HepG2 (cell line): Measurements from ENCODE around the gene TSGA10IP. TPM values are rescaled to one million over a fixed set of nuclear protein-coding genes. Genes with fewer than 3 reads are reported as not detected.

Source experiments
- DDIT3 ChIP-seq: sonication (generic); formaldehyde crosslinking; IDR thresholded peaks from 2 replicates; pipeline ENCODE4 v1.4.0; 2020; ENCODE audit warnings: mild to moderate bottlenecking, missing genetic modification reagents
- GFI1 ChIP-seq: sonication (generic); formaldehyde crosslinking; IDR thresholded peaks from 2 replicates; pipeline ENCODE4 v1.5.0; 2020; ENCODE audit warnings: missing genetic modification reagents, mild to moderate bottlenecking, borderline replicate concordance
- GMEB2 ChIP-seq: IDR thresholded peaks from 2 replicates; pipeline ENCODE4 v1.6.1; 2016; ENCODE audit warnings: missing biosample characterization, missing genetic modification reagents, low read depth
- HINFP ChIP-seq: sonication (generic); formaldehyde crosslinking; IDR thresholded peaks from 2 replicates; pipeline ENCODE4 v1.4.0; 2020; ENCODE audit warnings: low read depth, mild to moderate bottlenecking, missing genetic modification reagents
- HNF1A ChIP-seq, 2 experiments: sonication (generic) in 1 of 2; formaldehyde crosslinking in 1 of 2; IDR thresholded peaks; 2 replicates each; pipeline versions ENCODE4 v1.4.0 to v1.6.1; 2016 to 2020; ENCODE audit warnings: borderline replicate concordance in 1 of 2, low read depth in 1 of 2, mild to moderate bottlenecking in 1 of 2, missing genetic modification reagents in 1 of 2
- HNRNPH1 ChIP-seq: fragments of 200-400 bp; formaldehyde crosslinking; optimal IDR thresholded peaks from 2 replicates; pipeline ENCODE3; 2017; ENCODE audit warnings: mild to moderate bottlenecking, low read depth, low read length
- HNRNPL ChIP-seq: fragments of 200-400 bp; formaldehyde crosslinking; IDR thresholded peaks from 2 replicates; pipeline ENCODE4 v1.6.1; 2017; ENCODE audit warnings: mild to moderate bottlenecking, low read depth, low read length
- PHF21A ChIP-seq: sonication (generic); formaldehyde crosslinking; IDR thresholded peaks from 2 replicates; pipeline ENCODE4 v1.5.0; 2020; ENCODE audit warnings: mild to moderate bottlenecking, missing genetic modification reagents
- SP1 ChIP-seq, 2 experiments: fragments of 450-650 bp in 1 of 2; sonication (generic) in 1 of 2; formaldehyde crosslinking in 1 of 2; IDR thresholded peaks; 2 replicates each; pipeline versions ENCODE4 v1.4.0 to v1.6.1; 2016 to 2020; ENCODE audit warnings: missing genetic modification reagents in 1 of 2
- YY1 ChIP-seq: IDR thresholded peaks from 2 replicates; pipeline ENCODE4 v1.6.1; 2011; ENCODE audit warnings: low read length, low read depth, moderate library complexity, mild to moderate bottlenecking; ENCODE audit not compliant: insufficient read depth, insufficient replicate concordance
- ZBTB2 ChIP-seq: sonication (generic); formaldehyde crosslinking; IDR thresholded peaks from 2 replicates; pipeline ENCODE4 v1.8.0; 2022; ENCODE audit warnings: low read depth, missing genetic modification reagents
- ZBTB33 ChIP-seq: sonication (generic); formaldehyde crosslinking; IDR thresholded peaks from 2 replicates; pipeline ENCODE4 v1.4.0; 2020; ENCODE audit warnings: missing genetic modification reagents
- ZMYM4 ChIP-seq: sonication (generic); formaldehyde crosslinking; IDR thresholded peaks from 2 replicates; pipeline ENCODE4 v1.8.1; 2023; ENCODE audit warnings: mild to moderate bottlenecking, missing genetic modification reagents
- ZNF326 ChIP-seq: sonication (generic); formaldehyde crosslinking; IDR thresholded peaks from 2 replicates; pipeline ENCODE4 v1.4.0; 2020; ENCODE audit warnings: missing genetic modification reagents, borderline replicate concordance
- ZNF510 ChIP-seq: sonication (generic); formaldehyde crosslinking; IDR thresholded peaks from 2 replicates; pipeline ENCODE4 v1.4.0; 2020; ENCODE audit warnings: low read depth, mild to moderate bottlenecking, missing genetic modification reagents
- ZNF879 ChIP-seq: sonication (generic); formaldehyde crosslinking; IDR thresholded peaks from 2 replicates; pipeline ENCODE4 v1.8.1; 2023; ENCODE audit warnings: missing genetic modification reagents
- polyA plus RNA-seq, 8 experiments: library from polyadenylated mRNA; depleted of rRNA in 3 of 8; stranded (reverse) in 7 of 8; unstranded in 1 of 8; fragments of >200 nt; fragmentation: Illumina TruSeq in 4 of 8; extraction: Trizol in 4 of 8; gene quantifications; 2 replicates each; pipeline versions ENCODE4 v1.2.1 to v1.2.3, GENCODE V29; 2011 to 2016; ENCODE audit warnings: low read depth in 4 of 8, missing spikeins in 1 of 8, mixed read lengths in 1 of 8; ENCODE audit not compliant: insufficient read depth in 1 of 8
- total RNA-seq, 5 experiments: library from RNA; depleted of rRNA; stranded (reverse); fragments of >200 nt; fragmentation: Illumina TruSeq; extraction: Trizol; gene quantifications; 2 replicates each; pipeline ENCODE4 v1.2.3, GENCODE V29; 2016; ENCODE audit warnings: low read depth in 1 of 5

Gene TSGA10IP
- total and polyA plus RNA-seq, 2 of the 13 experiments (the other 11 are each of a cell fraction or from before 2014, with no cell fraction given): not detected

GRCh38 chr11:66001942-66002647 is 56.8 kb downstream of the TSGA10IP start, which contains the start of the genes BANF1 and EIF1AD (continued):
- TF ChIP-seq GFI1 (CRISPR knock-in tag): no peak
- TF ChIP-seq GMEB2 (CRISPR knock-in tag): peak; percentile 61
- TF ChIP-seq ZNF879 (CRISPR knock-in tag): no peak
- TF ChIP-seq HNRNPH1: no peak
- TF ChIP-seq HNRNPL: no peak
- peak; percentile 73; the same call in 1 of the 2 replicates for TF ChIP-seq ZMYM4 (CRISPR knock-in tag)
- TF ChIP-seq SP1 (IDR thresholded peaks at IDR 0.05): no peak
- peak; percentile 93 for TF ChIP-seq SP1 (CRISPR knock-in tag; IDR thresholded peaks at IDR 0.05)
- no peak for TF ChIP-seq DDIT3 (CRISPR knock-in tag)
- TF ChIP-seq ZNF510 (CRISPR knock-in tag): peak; percentile 96
- no peak for TF ChIP-seq ZNF326 (CRISPR knock-in tag)
- TF ChIP-seq ZBTB33 (CRISPR knock-in tag): peak; percentile 61
- TF ChIP-seq PHF21A (CRISPR knock-in tag): peak; percentile 93
- TF ChIP-seq HINFP (CRISPR knock-in tag): peak; percentile 75; the same call in 1 of the 2 replicates
- peak; percentile 57; the same call in 1 of the 2 replicates for TF ChIP-seq HNF1A (IDR thresholded peaks at IDR 0.05; ENCODE audit: low read depth)
- TF ChIP-seq HNF1A (CRISPR knock-in tag; IDR thresholded peaks at IDR 0.05; ENCODE audit: borderline replicate concordance): peak; percentile 77; the same call in 1 of the 2 replicates
- peak; percentile 87 for TF ChIP-seq ZBTB2
- TF ChIP-seq YY1: peak; percentile 83
